Immature natural killer cell (primary cell): ENCODE measurements around the gene THBS2. TPM values are rescaled to one million over a fixed set of nuclear protein-coding genes. Genes with fewer than 3 reads are reported as not detected.

ENCODE experiments used
- DNase-seq, 3 donors: peaks; one replicate each; pipeline ENCODE4 v3.0.0; 2022; ENCODE audit warnings: mixed read lengths in 1 of 3
- H3K27ac Mint-ChIP-seq, 6 donors: one replicate each; pipeline ENCODE4 v1.8.0; 2020; ENCODE audit warnings: mixed read lengths in 6 of 6, mild to moderate bottlenecking in 5 of 6, inconsistent platforms in 4 of 6, moderate library complexity in 3 of 6
- H3K27me3 Mint-ChIP-seq, 3 donors: one replicate each; pipeline ENCODE4 v1.8.0; 2020 to 2021; ENCODE audit warnings: low read depth in 3 of 3, mild to moderate bottlenecking in 3 of 3, mixed read lengths in 3 of 3, moderate library complexity in 3 of 3, inconsistent platforms in 1 of 3
- H3K36me3 Mint-ChIP-seq, 3 donors: one replicate each; pipeline ENCODE4 v1.8.0; 2020; ENCODE audit warnings: mixed read lengths in 3 of 3, inconsistent platforms in 2 of 3, mild to moderate bottlenecking in 2 of 3
- H3K4me1 Mint-ChIP-seq, 2 donors: one replicate each; pipeline ENCODE4 v1.8.0; 2020; ENCODE audit warnings: inconsistent platforms in 2 of 2, mild to moderate bottlenecking in 2 of 2, mixed read lengths in 2 of 2, moderate library complexity in 1 of 2
- H3K4me3 Mint-ChIP-seq, 5 donors: one replicate each; pipeline ENCODE4 v1.8.0; 2020; ENCODE audit warnings: mild to moderate bottlenecking in 5 of 5, mixed read lengths in 5 of 5, inconsistent platforms in 3 of 5, moderate library complexity in 3 of 5
- H3K9me3 Mint-ChIP-seq, 6 donors: one replicate each; pipeline ENCODE4 v1.8.0; 2020; ENCODE audit warnings: mild to moderate bottlenecking in 6 of 6, mixed read lengths in 6 of 6, inconsistent platforms in 4 of 6, moderate library complexity in 3 of 6
- polyA plus RNA-seq, 3 donors: library from polyadenylated mRNA; unstranded; fragments of 300-500 nt; fragmentation: Illumina TruSeq; gene quantifications; one replicate each; pipeline ENCODE4 v1.2.3, GENCODE V29; 2021

THBS2 gene
- polyA plus RNA-seq, 3 donors from 2014 or later = 0.06 to 0.11 TPM; not detected in 1

GRCh38 chr6:169238766-169239165, 14.9 kb downstream of the THBS2 start:
- H3K27ac Mint-ChIP-seq = no peak overlapping the region
- peaks cover 0 to 2% (median 0%) of the 10 kb centered on the region in 6 donors for H3K9me3 Mint-ChIP-seq
- H3K27me3 Mint-ChIP-seq = peaks cover 0 to 15% (median 4%) of the 10 kb centered on the region in 3 donors
- no peak overlapping the region for H3K4me3 Mint-ChIP-seq
- no peak for DNase-seq
- H3K36me3 Mint-ChIP-seq = no peaks in the 10 kb centered on the region
- H3K4me1 Mint-ChIP-seq = no peaks in the 10 kb centered on the region

- DNase-seq = no peak
- no peaks in the 10 kb centered on the region for H3K4me1 Mint-ChIP-seq
- peaks cover 0 to 2% (median 0%) of the 10 kb centered on the region in 6 donors for H3K9me3 Mint-ChIP-seq
- no peak overlapping the region for H3K4me3 Mint-ChIP-seq
- H3K36me3 Mint-ChIP-seq = no peaks in the 10 kb centered on the region
- H3K27ac Mint-ChIP-seq = no peak overlapping the region
- peaks cover 0 to 13% (median 4%) of the 10 kb centered on the region in 3 donors for H3K27me3 Mint-ChIP-seq
Measured at GRCh38 chr6:169237496-169238134, 16.0 kb downstream of the THBS2 start.

GRCh38 chr6:169236988-169237387, 16.7 kb downstream of the THBS2 start:
- no peak overlapping the region for H3K4me3 Mint-ChIP-seq
- peaks cover 0 to 2% (median 0%) of the 10 kb centered on the region in 6 donors for H3K9me3 Mint-ChIP-seq
- H3K4me1 Mint-ChIP-seq = no peaks in the 10 kb centered on the region
- peaks cover 0 to 13% (median 4%) of the 10 kb centered on the region in 3 donors for H3K27me3 Mint-ChIP-seq
- DNase-seq = no peak
- no peaks in the 10 kb centered on the region for H3K36me3 Mint-ChIP-seq
- H3K27ac Mint-ChIP-seq = no peak overlapping the region

GRCh38 chr6:169236545-169236944, 17.1 kb downstream of the THBS2 start:
- Mint-ChIP-seq H3K27me3 (peaks cover 0 to 13% (median 4%) of the 10 kb centered on the region in 3 donors), H3K4me1 (no peaks in the 10 kb centered on the region), H3K27ac (no peak overlapping the region), H3K4me3 (no peak overlapping the region), H3K36me3 (no peaks in the 10 kb centered on the region), H3K9me3 (peaks cover 0 to 2% (median 0%) of the 10 kb centered on the region in 6 donors)
- DNase-seq = no peak

- Mint-ChIP-seq H3K4me3 (no peak overlapping the region), H3K9me3 (peaks cover 0 to 2% (median 0%) of the 10 kb centered on the region in 6 donors), H3K4me1 (no peaks in the 10 kb centered on the region), H3K36me3 (no peaks in the 10 kb centered on the region), H3K27ac (no peak overlapping the region), H3K27me3 (peaks cover under 1 to 7% (median 4%) of the 10 kb centered on the region in 3 donors)
- DNase-seq = no peak
Measured at GRCh38 chr6:169235286-169235685, 18.4 kb downstream of the THBS2 start.

- H3K36me3 Mint-ChIP-seq = no peaks in the 10 kb centered on the region
- no peak overlapping the region for H3K27ac Mint-ChIP-seq
- no peaks in the 10 kb centered on the region for H3K4me1 Mint-ChIP-seq
- DNase-seq = no peak
- peaks cover 0 to 2% (median 0%) of the 10 kb centered on the region in 6 donors for H3K9me3 Mint-ChIP-seq
- H3K27me3 Mint-ChIP-seq = peaks cover 2 to 6% (median 4%) of the 10 kb centered on the region in 3 donors
- H3K4me3 Mint-ChIP-seq = no peak overlapping the region
Measured at GRCh38 chr6:169234634-169235033, 19.0 kb downstream of the THBS2 start.

GRCh38 chr6:169233832-169234231, 19.8 kb downstream of the THBS2 start:
- peak overlapping the region in 1 of 6 donors; percentile 52 for H3K27ac Mint-ChIP-seq

GRCh38 chr6:169233181-169233580, 20.5 kb downstream of the THBS2 start:
- no peak overlapping the region for H3K27ac Mint-ChIP-seq
- DNase-seq = no peak
- peaks cover 0 to 3% (median 3%) of the 10 kb centered on the region in 3 donors for H3K27me3 Mint-ChIP-seq
- no peak overlapping the region for H3K4me3 Mint-ChIP-seq
- no peaks in the 10 kb centered on the region for H3K4me1 Mint-ChIP-seq
- peaks cover 0 to 2% (median 0%) of the 10 kb centered on the region in 6 donors for H3K9me3 Mint-ChIP-seq
- H3K36me3 Mint-ChIP-seq = no peaks in the 10 kb centered on the region

More at GRCh38 chr6:169233832-169234231, 19.8 kb downstream of the THBS2 start:
- Mint-ChIP-seq H3K9me3 (peaks cover 0 to 2% (median 0%) of the 10 kb centered on the region in 6 donors), H3K27me3 (peaks cover 2 to 3% (median 2%) of the 10 kb centered on the region in 3 donors), H3K4me3 (no peak overlapping the region), H3K4me1 (no peaks in the 10 kb centered on the region), H3K36me3 (no peaks in the 10 kb centered on the region)
- no peak for DNase-seq

GRCh38 chr6:169232507-169232931, 21.1 kb downstream of the THBS2 start:
- DNase-seq = no peak
- H3K4me1 Mint-ChIP-seq = no peaks in the 10 kb centered on the region

GRCh38 chr6:169231790-169232506, 21.7 kb downstream of the THBS2 start:
- Mint-ChIP-seq H3K4me1 (no peaks in the 10 kb centered on the region), H3K9me3 (peaks cover 0 to 2% (median 0%) of the 10 kb centered on the region in 6 donors), H3K36me3 (no peaks in the 10 kb centered on the region), H3K4me3 (no peak overlapping the region), H3K27me3 (peaks cover 0 to 3% (median 3%) of the 10 kb centered on the region in 3 donors), H3K27ac (no peak overlapping the region)
- DNase-seq = no peak

More at GRCh38 chr6:169232507-169232931, 21.1 kb downstream of the THBS2 start:
- Mint-ChIP-seq H3K27ac (no peak overlapping the region), H3K36me3 (no peaks in the 10 kb centered on the region), H3K9me3 (peaks cover 0 to 2% (median 0%) of the 10 kb centered on the region in 6 donors), H3K4me3 (no peak overlapping the region), H3K27me3 (peaks cover 0 to 3% (median 3%) of the 10 kb centered on the region in 3 donors)

GRCh38 chr6:169230946-169231789, 22.5 kb downstream of the THBS2 start:
- Mint-ChIP-seq H3K27ac (no peak overlapping the region), H3K9me3 (peaks cover 0 to 2% (median 0%) of the 10 kb centered on the region in 6 donors), H3K4me3 (no peak overlapping the region), H3K36me3 (no peaks in the 10 kb centered on the region), H3K4me1 (no peaks in the 10 kb centered on the region), H3K27me3 (peaks cover 0 to 7% (median 3%) of the 10 kb centered on the region in 3 donors)
- no peak for DNase-seq

GRCh38 chr6:169230322-169230665, 23.4 kb downstream of the THBS2 start:
- Mint-ChIP-seq H3K9me3 (peaks cover 0 to 2% (median 0%) of the 10 kb centered on the region in 6 donors), H3K4me3 (no peak overlapping the region), H3K4me1 (no peaks in the 10 kb centered on the region), H3K36me3 (no peaks in the 10 kb centered on the region), H3K27me3 (peaks cover 0 to 6% (median 3%) of the 10 kb centered on the region in 3 donors), H3K27ac (no peak overlapping the region)
- DNase-seq = no peak

- Mint-ChIP-seq H3K9me3 (peaks cover 0 to 2% (median 0%) of the 10 kb centered on the region in 6 donors), H3K4me3 (no peak overlapping the region), H3K4me1 (no peaks in the 10 kb centered on the region), H3K27me3 (peaks cover 0 to 7% (median 3%) of the 10 kb centered on the region in 3 donors), H3K27ac (no peak overlapping the region), H3K36me3 (no peaks in the 10 kb centered on the region)
- no peak for DNase-seq
Measured at GRCh38 chr6:169229615-169230321, 23.9 kb downstream of the THBS2 start.
